Neural cell (in vitro differentiated cells): ENCODE results near the gene PGAP6. TPM values are rescaled to one million over a fixed set of nuclear protein-coding genes. Genes with fewer than 3 reads are reported as not detected.

Experiments used
- H2AFZ ChIP-seq: fragments of 200-600, 300-800 bp; sonication (generic), shearing (Covaris generic); 2 replicates; pipeline ENCODE4 v1.6.0; 2014; ENCODE audit warnings: low read depth, mild to moderate bottlenecking, antibody characterized with exemption, low read length, moderate library complexity
- H3F3A ChIP-seq: fragments of 200-600 bp; shearing (Covaris generic); 2 replicates; pipeline ENCODE4 v1.6.1; 2016; ENCODE audit warnings: mild to moderate bottlenecking, moderate library complexity, mixed read lengths, antibody characterized with exemption, low read length; ENCODE audit not compliant: insufficient read depth, poor library complexity, severe bottlenecking
- H3K27ac ChIP-seq: fragments of 200-600, 300-800 bp; sonication (generic), shearing (Covaris generic); 2 replicates; pipeline ENCODE4 v1.5.1; 2014; ENCODE audit warnings: mild to moderate bottlenecking, low read length, moderate library complexity
- H3K27me3 ChIP-seq: fragments of 300-800, 200-600 bp; sonication (generic), shearing (Covaris generic); 2 replicates; pipeline ENCODE4 v1.6.0; 2014; ENCODE audit warnings: mild to moderate bottlenecking, low read depth, low read length, moderate library complexity; ENCODE audit not compliant: insufficient read depth
- H3K36me3 ChIP-seq: fragments of 300-800, 200-600 bp; sonication (generic), shearing (Covaris generic); 2 replicates; pipeline ENCODE4 v1.5.1; 2014; ENCODE audit warnings: mild to moderate bottlenecking, antibody characterized with exemption, low read length, moderate library complexity; ENCODE audit not compliant: insufficient read depth
- H3K4me2 ChIP-seq: fragments of 300-800, 200-600 bp; sonication (generic), shearing (Covaris generic); 2 replicates; pipeline ENCODE4 v1.6.0; 2014; ENCODE audit warnings: mild to moderate bottlenecking, low read length
- H3K4me3 ChIP-seq: fragments of 300-800, 200-600 bp; sonication (generic), shearing (Covaris generic); 2 replicates; pipeline ENCODE4 v1.5.1; 2014; ENCODE audit warnings: mild to moderate bottlenecking, low read length, moderate library complexity
- H3K79me2 ChIP-seq: fragments of 200-600 bp; shearing (Covaris generic); replicated peaks from 2 replicates; pipeline ENCODE4 v1.6.0; 2014; ENCODE audit warnings: mild to moderate bottlenecking, low read length, moderate library complexity; ENCODE audit not compliant: insufficient read depth
- H3K9ac ChIP-seq: fragments of 300-800, 200-600 bp; sonication (generic), shearing (Covaris generic); 2 replicates; pipeline ENCODE4 v1.6.1; 2016; ENCODE audit warnings: mild to moderate bottlenecking, low read length, mixed read lengths
- H3K9me2 ChIP-seq: fragments of 200-600 bp; shearing (Covaris generic); 2 replicates; pipeline ENCODE4 v1.6.1; 2016; ENCODE audit warnings: mild to moderate bottlenecking, low read length, mixed read lengths; ENCODE audit not compliant: insufficient read depth
- H3K9me3 ChIP-seq: fragments of 200-600, 300-800 bp; sonication (generic), shearing (Covaris generic); 2 replicates; pipeline ENCODE4 v1.6.1; 2016; ENCODE audit warnings: mild to moderate bottlenecking, mixed run types, low read length, moderate library complexity, mixed read lengths
- H4K20me1 ChIP-seq: fragments of 200-600 bp; shearing (Covaris generic); 2 replicates; pipeline ENCODE4 v1.6.1; 2016; ENCODE audit warnings: mild to moderate bottlenecking, mixed run types; ENCODE audit not compliant: insufficient read depth
- CTCF ChIP-seq: fragments of 450-650 bp; IDR thresholded peaks from 2 replicates; pipeline ENCODE4 v1.5.1; 2014; ENCODE audit warnings: antibody characterized with exemption, mild to moderate bottlenecking, moderate library complexity; ENCODE audit not compliant: poor library complexity, severe bottlenecking
- EP300 ChIP-seq: fragments of 450-650 bp; conservative IDR thresholded peaks from 2 replicates; pipeline ENCODE4 v1.6.1; 2014; ENCODE audit warnings: antibody characterized with exemption, mild to moderate bottlenecking, moderate library complexity; ENCODE audit not compliant: poor library complexity, severe bottlenecking
- EZH2 ChIP-seq: fragments of 200-600, 300-800 bp; shearing (Covaris generic), sonication (generic); IDR thresholded peaks from 2 replicates; pipeline ENCODE4 v1.6.1; 2014; ENCODE audit warnings: antibody characterized with exemption, low read length, borderline replicate concordance, mild to moderate bottlenecking; ENCODE audit not compliant: insufficient read depth, poor library complexity, severe bottlenecking
- MXI1 ChIP-seq: fragments of 450-650 bp; conservative IDR thresholded peaks from 2 replicates; pipeline ENCODE4 v1.6.1; 2014; ENCODE audit warnings: antibody characterized with exemption, mild to moderate bottlenecking; ENCODE audit not compliant: poor library complexity, severe bottlenecking
- POLR2AphosphoS5 ChIP-seq: IDR thresholded peaks from 2 replicates; pipeline ENCODE4 v1.6.1; 2012
- RAD21 ChIP-seq: fragments of 450-650 bp; conservative IDR thresholded peaks from 2 replicates; pipeline ENCODE4 v1.6.1; 2014; ENCODE audit warnings: antibody characterized with exemption, mild to moderate bottlenecking, moderate library complexity
- REST ChIP-seq: IDR thresholded peaks from 2 replicates; pipeline ENCODE4 v1.6.1; 2012; ENCODE audit warnings: borderline replicate concordance
- SMC3 ChIP-seq: fragments of 450-650 bp; conservative IDR thresholded peaks from 2 replicates; pipeline ENCODE4 v1.6.1; 2014; ENCODE audit warnings: antibody characterized with exemption, mild to moderate bottlenecking, moderate library complexity; ENCODE audit not compliant: poor library complexity
- TAF1 ChIP-seq: IDR thresholded peaks from 2 replicates; pipeline ENCODE4 v1.6.1; 2012; ENCODE audit warnings: low read depth
- polyA plus RNA-seq: library from polyadenylated mRNA; depleted of rRNA; stranded (reverse); fragments of >200 nt; gene quantifications from 2 replicates; pipeline ENCODE4 v1.2.3, GENCODE V29; 2014

PGAP6 gene
- polyA plus RNA-seq, 1 donor from 2014 or later = 47.3 TPM

DNA sequence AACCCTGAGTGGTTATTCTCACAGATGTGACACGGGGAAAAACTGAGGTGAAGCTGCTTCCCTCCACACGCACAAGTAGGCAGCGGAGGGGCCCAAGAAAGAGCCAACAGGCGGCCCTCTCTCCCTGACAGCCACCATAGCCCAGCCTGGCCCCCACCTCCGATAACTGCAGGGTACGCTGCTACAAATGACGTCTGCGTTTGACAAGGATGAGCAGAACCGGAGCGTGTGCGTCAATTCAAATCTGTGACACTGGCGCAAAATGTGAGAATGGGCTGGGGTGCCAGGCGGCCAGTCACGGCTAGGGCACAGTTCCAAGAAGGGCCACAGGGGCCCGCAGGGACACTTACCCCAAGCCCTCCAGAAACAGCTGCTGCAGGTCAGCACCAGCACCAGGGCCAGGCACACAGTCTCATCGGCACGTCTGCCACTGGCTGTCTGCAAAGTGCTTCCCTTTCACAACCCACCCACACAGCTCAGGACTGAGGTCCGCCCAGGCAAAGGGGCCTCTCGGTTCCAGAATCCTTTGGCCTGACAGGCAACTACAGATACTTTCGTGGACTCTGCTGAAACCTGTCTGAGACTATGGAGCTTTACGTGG, 43.7 kb downstream of the PGAP6 start:
- H3F3A ChIP-seq = no peaks in the 10 kb centered on the region
- no peaks in the 10 kb centered on the region for H4K20me1 ChIP-seq
- no peaks in the 10 kb centered on the region for H3K9me2 ChIP-seq
- H3K4me3 ChIP-seq = no peak overlapping the region
- no peak overlapping the region for H2AFZ ChIP-seq
- H3K9ac ChIP-seq = no peak overlapping the region
- H3K4me2 ChIP-seq = no peak overlapping the region
- no peaks in the 10 kb centered on the region for H3K27me3 ChIP-seq
- TF ChIP-seq SMC3 (no peak), TAF1 (no peak), MXI1 (no peak), POLR2AphosphoS5 (no peak), CTCF (no peak), REST (no peak), EP300 (no peak), RAD21 (no peak), EZH2 (no peak)
- H3K36me3 ChIP-seq = no peaks in the 10 kb centered on the region
- no peak overlapping the region for H3K27ac ChIP-seq
- no peaks in the 10 kb centered on the region for H3K9me3 ChIP-seq
- H3K79me2 ChIP-seq = peaks cover 28% of the 10 kb centered on the region

DNA sequence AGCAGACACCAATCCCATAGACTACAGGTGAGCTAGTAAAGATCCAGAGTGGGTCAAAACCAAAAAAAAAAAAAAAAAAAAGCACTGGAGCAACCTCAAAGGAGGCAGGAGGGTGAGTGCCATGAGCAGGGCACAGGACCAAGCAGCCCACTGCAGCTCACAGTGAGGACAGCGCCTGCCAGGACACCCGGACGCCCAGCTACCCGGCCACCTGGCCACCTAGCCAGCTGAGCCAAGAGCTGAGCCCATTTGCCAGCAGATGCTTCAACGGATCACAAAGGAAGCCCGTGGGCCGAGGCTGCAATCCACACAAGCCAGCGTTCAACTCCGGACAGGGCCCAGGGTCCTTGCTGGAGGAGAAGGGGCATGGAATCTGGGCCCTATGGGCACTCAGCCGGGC, 44.3 kb downstream of the PGAP6 start:
- H3K9me3 ChIP-seq = no peaks in the 10 kb centered on the region
- H3K9me2 ChIP-seq = no peaks in the 10 kb centered on the region
- H3K9ac ChIP-seq = no peak overlapping the region
- H4K20me1 ChIP-seq = no peaks in the 10 kb centered on the region
- peaks cover 28% of the 10 kb centered on the region for H3K79me2 ChIP-seq
- no peak overlapping the region for H3K4me2 ChIP-seq
- no peaks in the 10 kb centered on the region for H3K27me3 ChIP-seq
- no peak overlapping the region for H2AFZ ChIP-seq
- H3K27ac ChIP-seq = no peak overlapping the region
- no peaks in the 10 kb centered on the region for H3F3A ChIP-seq
- H3K36me3 ChIP-seq = no peaks in the 10 kb centered on the region
- TF ChIP-seq POLR2AphosphoS5 (no peak), SMC3 (no peak), TAF1 (no peak), REST (no peak), EP300 (no peak), RAD21 (no peak), CTCF (no peak), EZH2 (no peak), MXI1 (no peak)
- H3K4me3 ChIP-seq = no peak overlapping the region
